NCI-H1694 treated with DMSO at 0.1 percent for 48 hours (cell line): ENCODE data around the gene DPYD.

Experiments used
- DNase-seq: peaks from one replicate; lab custom pipeline; 2025; lab: John Stamatoyannopoulos, UW

DPYD gene

DNA sequence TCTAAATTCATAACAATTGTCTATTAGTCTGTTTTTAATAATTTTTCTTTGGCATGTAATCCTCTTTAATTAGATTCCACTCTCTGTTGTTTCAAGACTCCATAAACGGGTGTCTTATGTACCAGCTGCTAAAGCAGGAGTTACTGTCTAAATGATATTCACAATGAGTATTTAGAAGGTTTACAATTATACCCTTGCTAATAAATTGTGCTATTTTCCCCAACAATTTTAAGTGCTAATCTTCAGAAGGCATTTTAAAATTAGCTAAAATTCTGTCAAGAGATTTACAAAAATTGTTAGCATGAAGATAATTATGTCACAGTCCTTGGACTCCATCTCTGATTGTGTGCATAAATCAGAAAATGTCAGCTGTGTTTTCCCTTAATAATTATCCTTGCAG is 83.7 kb downstream of the DPYD start:
- no peak for DNase-seq

DNA sequence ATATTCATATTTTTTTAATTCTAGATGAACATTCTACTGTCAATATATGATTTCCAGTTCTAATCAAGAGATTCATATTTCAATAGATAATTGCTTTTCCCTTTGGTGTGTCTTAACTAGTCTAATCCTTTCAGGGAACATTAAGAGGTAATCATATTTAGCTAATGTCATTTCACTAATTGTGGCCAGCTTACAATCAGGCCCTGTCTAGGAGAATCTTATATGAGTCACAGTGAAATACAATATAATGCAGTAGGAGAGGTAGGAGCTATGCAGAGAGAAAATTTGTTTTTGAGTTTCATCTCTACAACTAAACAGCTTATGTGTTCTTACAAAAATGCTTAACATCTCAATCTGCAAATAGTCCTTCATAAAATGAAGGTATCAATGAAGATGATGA is 85.9 kb downstream of the DPYD start:
- DNase-seq: no peak

DNA sequence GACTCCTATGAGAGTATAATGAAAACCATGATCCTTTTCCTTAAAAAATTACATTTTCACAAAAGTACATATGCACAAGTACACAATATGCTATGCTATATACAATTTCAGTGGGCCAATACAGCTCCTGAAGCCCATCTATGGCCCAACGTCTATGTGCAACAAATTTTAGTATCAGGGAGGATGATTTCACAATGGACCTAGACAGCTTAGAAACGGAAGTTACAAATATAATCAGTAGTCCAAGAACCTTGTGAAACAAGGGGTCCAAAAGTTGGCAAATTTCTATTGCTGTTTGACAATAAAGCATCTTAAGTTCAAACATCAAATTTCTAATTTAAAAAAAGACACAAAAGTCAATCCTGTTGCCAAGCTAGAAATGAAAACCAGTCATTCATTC is 87.0 kb downstream of the DPYD start:
- no peak for DNase-seq

DNA sequence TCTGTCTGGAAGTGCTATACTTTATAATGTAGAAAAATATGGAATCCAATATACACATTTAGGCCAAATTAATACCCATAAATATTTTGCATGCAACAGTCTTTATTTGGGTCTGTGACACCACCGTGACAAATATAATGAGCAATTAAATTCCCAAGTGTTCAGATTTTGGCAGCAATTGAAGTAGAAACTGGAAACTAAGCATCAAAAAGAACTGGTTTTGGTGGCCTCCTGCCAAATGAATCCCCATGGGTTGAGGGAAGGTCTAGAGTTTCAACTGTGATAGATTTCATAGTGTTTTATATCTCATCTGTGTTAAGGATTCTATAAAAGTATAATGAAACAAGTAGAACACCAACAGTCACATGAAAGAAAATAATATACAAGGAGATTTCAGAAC is 88.4 kb downstream of the DPYD start:
- peak; percentile 99 for DNase-seq

DNA sequence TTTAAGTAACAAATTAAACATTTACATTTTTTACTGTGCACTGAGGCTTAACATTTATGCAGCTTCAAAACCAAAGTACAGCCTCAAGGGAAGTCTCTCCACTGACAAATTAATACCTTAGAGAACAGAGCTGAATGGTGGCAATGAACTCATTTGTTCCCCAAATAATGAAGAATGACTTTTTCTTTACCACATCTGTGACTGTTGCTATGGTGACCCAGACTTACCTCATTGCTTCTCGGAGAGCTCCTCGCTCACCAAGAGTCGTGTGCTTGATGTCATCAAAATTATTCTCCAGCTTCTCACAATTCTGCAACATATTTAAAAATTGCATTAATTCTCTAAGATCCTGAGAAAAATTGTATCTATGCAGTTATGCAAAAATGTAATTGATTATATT is 92.9 kb downstream of the DPYD start:
- DNase-seq: no peak

DNA sequence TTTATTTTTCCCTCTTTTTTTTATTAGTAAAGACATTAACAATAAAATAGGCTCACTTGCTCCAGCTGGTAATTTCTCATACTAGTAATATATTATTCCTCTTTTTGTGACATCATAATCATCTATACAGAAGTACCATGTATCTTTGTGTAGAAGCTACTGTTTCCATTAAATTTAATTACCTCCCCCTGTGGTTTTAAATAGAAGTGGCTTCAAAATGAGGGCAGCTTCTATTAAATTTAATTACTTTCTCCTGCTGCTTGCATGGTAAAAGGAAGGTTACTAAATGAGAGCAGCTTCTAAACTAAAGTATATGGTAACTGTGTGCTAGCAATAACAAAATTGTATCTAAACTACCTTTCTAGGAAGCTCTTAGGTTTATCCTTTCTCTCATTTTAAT is 94.0 kb downstream of the DPYD start:
- DNase-seq: no peak

DNA sequence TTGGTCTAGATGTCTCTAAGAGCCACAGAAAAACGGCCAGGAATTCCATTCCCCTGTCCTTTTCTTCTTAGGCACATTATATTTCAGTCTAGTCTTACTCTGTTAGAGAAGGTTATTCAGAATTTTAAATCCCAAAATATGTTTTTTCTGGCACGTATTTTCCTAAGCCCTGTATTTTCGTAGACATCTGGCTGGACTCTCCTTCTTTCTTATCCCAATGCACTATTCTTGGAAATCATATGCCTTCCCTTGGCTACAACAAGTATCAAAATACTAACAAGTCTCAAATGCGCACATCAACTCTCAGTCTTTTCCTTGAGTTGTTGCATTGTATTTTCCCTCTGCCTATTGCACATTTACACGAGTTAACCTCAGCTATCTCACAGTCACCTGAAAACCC is 96.2 kb downstream of the DPYD start:
- DNase-seq: no peak

DNA sequence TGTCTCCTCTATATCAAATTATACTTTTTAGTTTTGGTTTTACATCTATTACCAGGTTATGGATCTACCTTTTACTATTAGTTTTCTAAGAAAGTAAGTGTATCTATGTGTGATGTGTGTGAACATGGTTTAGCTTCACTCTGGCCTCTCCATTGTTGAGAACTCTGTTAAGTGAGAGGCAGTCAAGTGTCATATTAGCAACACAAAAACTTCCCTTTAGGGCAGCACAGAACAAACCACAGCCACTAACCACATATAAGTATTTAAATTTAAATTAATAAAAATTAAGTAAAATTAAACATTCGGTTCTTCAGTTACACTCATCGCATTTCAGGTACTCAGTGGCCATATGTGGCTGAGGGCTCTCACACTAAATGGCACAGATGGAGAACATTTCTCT is 96.6 kb downstream of the DPYD start:
- DNase-seq: no peak

DNA sequence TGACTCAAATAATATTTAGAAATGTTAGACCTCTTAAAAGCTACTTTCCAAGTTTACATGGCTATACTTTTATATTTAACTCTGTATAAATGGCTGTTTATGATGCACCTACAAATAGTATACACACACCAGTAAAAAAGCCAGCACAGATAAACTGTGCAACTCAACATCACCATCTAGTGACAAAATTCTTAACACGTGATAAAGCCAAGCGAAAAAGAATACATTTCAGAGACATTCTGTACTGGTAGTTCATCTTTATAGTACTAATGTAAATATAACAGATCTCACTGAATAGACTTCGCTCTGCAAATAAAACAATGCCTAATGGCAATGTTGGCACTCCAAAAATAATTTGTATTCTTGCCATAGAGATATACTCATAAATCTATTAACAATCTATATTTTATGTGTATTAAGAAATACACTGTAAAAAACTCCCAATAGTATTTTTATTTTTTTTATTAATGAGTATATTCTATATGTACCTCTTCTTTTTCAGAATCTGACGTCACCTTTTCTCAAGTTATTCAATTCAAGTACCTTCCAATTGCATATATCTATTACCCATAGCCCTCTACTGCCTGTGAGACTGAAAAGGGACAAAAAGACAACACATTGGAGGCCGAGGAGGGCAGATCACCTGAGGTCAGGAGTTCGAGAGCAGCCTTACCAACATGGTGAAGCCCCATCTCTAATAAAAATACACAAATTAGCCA is 100.2 kb downstream of the DPYD start:
- DNase-seq: peak; percentile 40

DNA sequence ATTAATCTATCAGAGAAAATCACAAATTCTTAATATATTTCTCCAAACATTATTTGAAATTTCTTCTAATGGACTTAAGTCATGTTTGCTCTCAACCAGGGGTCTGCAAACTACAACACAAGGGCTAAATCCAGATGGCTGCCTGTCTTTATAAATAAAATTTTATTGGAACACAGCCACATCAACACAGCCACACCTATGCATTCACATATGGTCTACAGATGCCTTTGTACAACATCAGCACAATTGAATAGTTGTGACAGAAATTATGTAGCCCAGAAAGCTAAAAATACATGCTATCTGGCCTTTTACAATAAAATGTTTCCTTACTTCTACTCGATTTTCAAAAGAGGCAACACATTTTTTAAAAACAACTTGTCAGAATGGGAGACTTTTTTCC is 103.9 kb downstream of the DPYD start:
- DNase-seq: no peak

DNA sequence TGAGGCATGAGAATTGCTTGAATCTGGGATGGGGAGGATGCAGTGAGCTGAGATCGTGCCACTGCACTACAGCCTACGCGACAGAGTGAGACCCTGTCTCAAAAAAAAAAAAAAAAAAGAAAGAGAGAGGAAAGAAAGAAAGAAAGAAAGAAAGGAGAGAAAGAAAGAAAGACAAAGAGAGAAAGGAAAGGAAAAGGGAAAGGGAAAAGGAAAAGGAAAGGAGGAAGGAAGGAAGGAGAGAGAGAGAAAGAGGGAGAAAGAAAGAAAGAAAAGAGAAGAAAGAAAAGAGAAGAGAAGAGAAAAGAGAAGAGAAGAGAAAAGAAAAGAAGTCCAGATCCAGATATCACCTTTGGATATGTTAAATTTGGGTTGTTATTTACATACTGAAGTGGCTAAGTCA is 106.0 kb downstream of the DPYD start:
- no peak for DNase-seq

DNA sequence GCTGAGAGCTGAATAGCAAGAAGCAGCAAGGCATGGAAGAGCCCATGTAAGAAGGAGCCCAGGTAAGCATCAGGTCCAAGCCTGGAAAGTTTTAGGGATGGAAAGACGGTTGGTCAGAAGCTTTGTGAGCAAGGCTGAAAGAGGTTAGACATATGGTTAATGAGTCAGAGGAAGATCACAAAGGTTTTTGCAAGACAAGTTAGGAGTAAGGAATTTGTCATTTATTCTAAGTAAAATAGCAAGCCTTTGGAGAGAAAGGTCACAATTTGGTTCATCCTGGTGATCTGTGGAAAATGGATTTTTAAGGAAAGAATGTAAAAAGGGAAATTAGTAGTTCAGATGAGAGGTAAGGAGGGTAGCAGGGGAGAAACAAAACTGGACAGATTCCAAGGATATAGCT is 106.7 kb downstream of the DPYD start:
- no peak for DNase-seq

DNA sequence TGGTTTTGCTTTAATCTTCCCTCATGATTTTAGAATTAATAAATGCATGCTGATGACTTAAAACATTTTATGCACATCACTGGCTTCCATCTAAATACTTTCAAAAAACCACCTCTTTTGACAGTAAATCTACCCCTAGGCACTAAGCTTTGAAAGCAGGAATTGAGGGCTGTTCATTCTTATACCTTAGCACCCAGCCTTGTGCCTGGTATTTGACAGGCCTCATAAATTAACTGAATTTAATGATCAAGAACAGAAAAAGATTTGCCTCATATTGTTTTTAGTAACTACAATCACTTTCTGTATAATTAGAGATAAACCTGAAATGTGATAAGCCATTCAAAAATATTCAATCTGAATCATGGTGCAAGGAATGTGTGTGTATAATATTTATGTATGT is 108.8 kb downstream of the DPYD start:
- DNase-seq: no peak

DNA sequence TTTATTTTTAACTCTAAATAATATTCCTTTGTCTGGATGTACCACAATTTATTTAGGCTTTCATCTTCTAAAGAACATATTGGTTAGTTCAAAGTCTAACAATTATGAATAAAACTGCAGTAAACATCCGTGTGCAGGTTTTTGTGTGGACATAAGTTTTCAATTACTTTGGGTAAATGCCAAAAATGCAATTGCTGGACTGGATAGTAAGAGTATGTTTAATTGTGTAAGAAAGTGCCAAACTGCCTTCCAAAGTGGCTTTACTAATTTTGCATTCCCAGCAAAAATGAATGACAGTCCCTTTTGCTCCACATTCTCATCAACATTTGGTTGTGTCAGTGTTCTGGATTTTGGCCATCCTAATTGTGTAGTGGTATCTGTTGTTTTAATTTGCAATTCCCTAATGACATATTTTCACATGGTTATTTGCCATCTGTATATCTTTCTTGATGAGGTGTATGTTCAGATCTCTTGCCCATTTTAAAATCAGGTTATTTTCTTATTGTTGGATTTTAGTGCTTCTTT is 113.8 kb downstream of the DPYD start:
- DNase-seq: no peak

DNA sequence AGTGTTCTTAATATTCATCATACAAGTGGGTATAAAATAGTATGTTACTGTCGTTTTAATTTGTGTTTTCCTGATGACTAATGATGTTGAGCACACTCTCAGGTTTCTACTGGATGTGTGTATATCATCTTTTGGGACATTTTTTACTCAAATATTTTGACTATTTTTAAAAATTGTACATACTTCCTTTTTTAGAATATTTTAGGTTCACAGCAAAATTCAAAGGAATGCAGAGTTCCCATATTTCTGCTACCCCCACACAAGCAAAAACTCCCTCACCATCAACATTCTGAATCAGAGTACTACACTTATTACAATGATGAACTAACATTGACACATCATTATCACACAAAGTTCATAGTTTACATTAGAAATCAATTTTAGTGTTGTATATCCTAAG is 114.5 kb downstream of the DPYD start:
- DNase-seq: no peak

DNA sequence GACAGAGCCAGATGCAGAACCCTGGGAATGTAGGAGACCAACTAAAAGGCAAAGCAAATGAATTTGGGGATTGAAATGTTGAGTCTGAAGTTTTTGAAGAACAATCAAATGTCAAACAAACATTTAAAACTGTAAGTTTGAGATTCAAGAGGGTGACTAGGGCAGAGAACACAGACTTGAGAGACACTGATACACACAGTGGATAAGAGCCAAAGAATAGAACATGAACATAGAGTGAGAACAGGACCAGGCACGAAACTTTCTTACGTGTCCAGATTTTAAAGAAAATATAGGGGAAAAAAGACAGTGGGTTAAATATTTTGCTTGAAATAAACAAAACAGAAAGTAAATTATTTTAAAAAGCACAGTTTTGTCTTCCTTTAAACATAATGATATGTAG is 115.7 kb downstream of the DPYD start:
- DNase-seq: no peak

DNA sequence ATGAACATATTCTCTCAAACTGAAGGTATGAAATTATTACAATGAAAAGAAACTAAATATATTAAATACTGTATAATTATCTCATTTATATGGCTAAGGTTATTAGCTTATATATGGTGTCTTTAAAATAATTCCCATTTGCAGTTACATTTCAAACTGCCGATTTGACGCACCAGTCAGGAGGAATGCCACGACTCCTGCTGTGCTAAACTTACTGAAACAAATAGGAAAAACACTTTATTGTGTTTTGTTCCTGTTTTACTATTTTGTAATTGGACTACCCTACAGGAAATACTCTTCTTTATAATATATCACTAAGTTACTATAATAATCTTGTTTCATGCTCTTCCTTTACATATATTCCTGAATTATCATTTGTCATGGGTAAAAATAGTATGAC is 117.8 kb downstream of the DPYD start:
- DNase-seq: no peak

DNA sequence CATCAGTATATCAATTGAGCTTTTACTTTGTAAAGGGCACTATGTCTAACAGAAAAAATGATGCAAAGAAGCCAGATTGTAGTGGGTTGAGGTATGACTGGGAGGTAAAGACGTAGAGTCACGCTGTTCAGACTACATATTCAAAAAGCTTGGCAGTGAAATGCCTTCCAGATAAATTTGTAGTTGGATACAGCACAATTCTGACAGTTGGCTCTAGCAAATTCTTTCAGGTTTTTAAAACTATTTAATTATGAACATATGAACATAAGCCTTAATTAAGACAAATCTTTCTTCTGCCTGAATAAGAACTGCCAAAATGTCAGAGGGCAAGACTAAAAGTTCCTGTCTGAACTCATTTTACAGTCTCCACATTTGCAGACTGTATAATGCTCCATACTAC is 118.8 kb downstream of the DPYD start:
- no peak for DNase-seq

DNA sequence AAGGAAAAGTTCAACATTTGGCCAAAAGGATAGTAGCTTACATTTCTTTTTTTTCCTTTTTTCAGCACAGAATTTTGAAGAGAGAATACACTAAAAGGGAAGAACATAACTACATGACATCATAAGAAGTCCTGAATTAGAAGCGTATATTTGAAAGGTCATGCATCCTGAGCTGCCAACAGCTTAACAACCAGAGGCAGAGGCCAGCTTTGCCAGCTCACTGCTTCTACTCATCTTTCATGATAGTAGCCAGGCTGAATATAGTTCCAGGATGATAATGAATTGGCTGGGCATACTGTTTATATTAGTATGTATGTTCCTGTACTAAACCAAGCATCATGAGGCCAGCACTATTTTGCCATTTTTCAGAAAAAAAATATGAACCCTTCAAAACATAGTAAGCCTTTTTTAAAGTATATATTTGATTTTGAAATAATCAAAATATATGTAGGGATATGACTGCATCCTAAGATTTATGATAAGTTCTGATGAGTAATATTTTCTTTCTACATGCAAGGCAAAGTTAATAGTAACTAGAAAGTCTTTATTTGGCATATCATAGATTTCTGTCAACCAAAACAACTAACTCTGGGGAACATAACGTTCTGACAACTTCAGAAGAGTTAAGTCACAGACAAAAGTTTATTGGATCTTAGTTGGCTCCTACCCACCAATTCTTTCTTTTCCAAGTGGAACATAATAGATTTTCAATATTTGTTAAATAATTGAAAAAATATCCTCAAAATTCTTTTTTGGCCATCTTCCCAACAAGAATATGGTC is 123.2 kb downstream of the DPYD start:
- no peak for DNase-seq

DNA sequence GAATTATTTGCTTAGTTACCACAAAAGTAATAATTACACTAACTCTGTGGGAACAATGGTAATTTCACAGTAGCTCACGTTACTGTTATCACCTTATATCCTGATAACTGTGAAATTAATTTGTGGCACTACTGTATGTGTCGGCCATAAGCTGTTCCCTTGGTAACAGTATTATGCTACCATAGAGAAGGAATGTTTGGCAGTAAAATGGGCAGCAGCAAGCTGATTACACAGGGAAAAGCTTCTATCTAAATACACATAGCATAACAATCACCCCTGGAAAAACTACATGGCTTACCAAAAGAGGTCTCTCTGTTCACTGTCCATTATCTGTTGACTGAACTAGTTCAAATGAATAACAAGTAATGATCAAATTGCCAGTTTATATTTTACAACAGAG is 124.1 kb downstream of the DPYD start:
- DNase-seq: no peak

DNA sequence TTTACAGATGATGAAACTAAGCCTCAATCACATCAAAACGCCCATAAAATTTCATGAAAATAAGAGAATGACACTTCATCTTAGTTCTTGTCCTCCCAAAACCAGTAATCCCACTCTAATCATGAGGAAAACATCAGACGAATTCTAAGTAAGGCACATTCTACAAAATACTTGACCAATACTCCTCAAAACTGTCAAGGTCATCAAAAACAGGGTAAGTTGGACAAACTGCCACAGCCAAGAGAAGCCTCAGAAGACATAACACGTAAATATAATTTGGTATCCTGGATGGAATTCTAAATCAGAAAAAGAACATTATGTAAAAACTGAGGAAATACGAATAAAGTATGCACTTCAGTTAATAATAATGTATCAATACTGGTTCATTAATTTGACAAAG is 128.2 kb downstream of the DPYD start:
- no peak for DNase-seq

DNA sequence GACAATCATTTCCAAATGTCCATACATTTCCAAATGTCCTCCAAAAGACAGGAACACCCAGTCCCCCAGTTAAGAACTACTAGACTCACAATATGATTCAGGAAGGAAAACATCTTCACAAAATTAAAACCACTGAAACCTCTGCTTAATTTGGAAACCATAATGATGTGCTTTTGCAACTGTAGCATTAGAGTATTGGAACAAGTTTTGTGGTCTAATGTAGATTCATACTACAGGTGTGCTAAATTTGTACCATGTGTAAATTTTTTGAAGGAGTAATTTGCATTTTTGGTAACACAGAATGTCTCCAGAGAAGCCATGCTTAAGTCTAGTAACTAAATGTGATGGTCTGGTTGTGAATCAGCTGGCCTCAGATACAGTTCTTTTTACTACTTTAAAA is 129.6 kb downstream of the DPYD start:
- no peak for DNase-seq

DNA sequence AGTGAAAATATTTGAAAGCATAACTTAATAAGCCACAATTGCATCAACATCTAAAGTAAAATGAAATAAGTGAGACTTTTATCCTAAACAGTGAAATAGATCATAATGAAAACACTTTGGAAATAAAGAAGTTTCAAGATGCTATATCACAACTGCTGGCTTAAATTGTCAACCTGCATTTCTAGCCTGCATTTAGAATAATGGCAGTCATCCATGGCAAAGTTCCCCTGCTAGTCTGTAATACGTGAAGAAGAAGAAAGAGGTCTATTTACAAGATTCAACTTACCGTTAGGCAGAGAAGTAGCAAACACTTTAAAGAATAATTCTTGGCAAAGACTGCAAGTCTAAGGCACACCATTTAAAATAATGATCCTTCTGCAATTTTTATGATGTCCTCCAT is 133.6 kb downstream of the DPYD start:
- DNase-seq: no peak

DNA sequence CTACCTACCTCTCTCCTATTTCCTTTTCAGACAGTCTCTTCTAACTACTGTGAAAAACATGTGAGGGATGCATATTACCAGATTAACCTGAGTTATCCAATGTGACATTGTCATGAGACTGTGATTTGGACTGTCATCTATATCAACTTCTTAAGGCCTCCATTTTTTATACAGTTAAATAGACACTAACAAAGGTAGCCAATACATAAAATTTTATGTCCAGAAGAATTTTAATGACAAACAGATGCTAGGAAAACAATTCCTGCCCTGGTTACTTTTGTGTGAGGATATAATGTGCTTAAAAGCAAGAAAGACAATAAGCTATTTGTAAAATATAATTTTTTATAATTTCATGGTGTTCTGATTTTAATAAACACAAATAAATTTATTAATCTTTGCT is 136.2 kb downstream of the DPYD start:
- DNase-seq: no peak
